OCI-LY1 (cell line): Measurements from ENCODE around the gene CD6.

Experiments used
- H2AFZ ChIP-seq: fragments of 200-600 bp; sonication (generic), shearing (Covaris generic); 2 replicates; pipeline ENCODE4 v1.6.0; 2014; ENCODE audit warnings: antibody characterized with exemption, mild to moderate bottlenecking, low read length
- H3F3A ChIP-seq: fragments of 200-600 bp; sonication (generic), shearing (Covaris generic); 2 replicates; pipeline ENCODE4 v1.6.0; 2014; ENCODE audit warnings: mild to moderate bottlenecking, antibody characterized with exemption, low read length, moderate library complexity; ENCODE audit not compliant: insufficient read depth
- H3K27ac ChIP-seq: fragments of 200-600 bp; sonication (generic); 2 replicates; pipeline ENCODE4 v1.5.1; 2014; ENCODE audit warnings: low read length, mixed run types, mild to moderate bottlenecking, low read depth; ENCODE audit not compliant: poor library complexity, severe bottlenecking
- H3K27me3 ChIP-seq: fragments of 200-600 bp; sonication (generic); 2 replicates; pipeline ENCODE4 v1.6.0; 2014; ENCODE audit warnings: antibody characterized with exemption, mild to moderate bottlenecking, low read length, moderate library complexity; ENCODE audit not compliant: insufficient read depth
- H3K36me3 ChIP-seq: fragments of 200-600 bp; sonication (generic); 2 replicates; pipeline ENCODE4 v1.6.1; 2014; ENCODE audit warnings: mild to moderate bottlenecking, antibody characterized with exemption, low read length, moderate library complexity, mixed read lengths; ENCODE audit not compliant: insufficient read depth
- H3K4me1 ChIP-seq: fragments of 200-600 bp; sonication (generic); 2 replicates; pipeline ENCODE4 v1.5.1; 2014; ENCODE audit warnings: mild to moderate bottlenecking, low read length, moderate library complexity; ENCODE audit not compliant: insufficient read depth, severe bottlenecking
- H3K4me2 ChIP-seq: fragments of 200-600 bp; sonication (generic), shearing (Covaris generic); 2 replicates; pipeline ENCODE4 v1.6.1; 2014; ENCODE audit warnings: low read length
- H3K4me3 ChIP-seq: fragments of 200-600 bp; sonication (generic); 2 replicates; pipeline ENCODE4 v1.5.1; 2014; ENCODE audit warnings: low read length, low read depth, mild to moderate bottlenecking, mixed read lengths; ENCODE audit not compliant: poor library complexity, severe bottlenecking
- H3K79me2 ChIP-seq: fragments of 200-600 bp; shearing (Covaris generic); 2 replicates; pipeline ENCODE4 v1.6.1; 2016; ENCODE audit warnings: mixed run types, low read length, mixed read lengths; ENCODE audit not compliant: insufficient read depth
- H3K9ac ChIP-seq: fragments of 200-600 bp; sonication (generic), shearing (Covaris generic); 2 replicates; pipeline ENCODE4 v1.6.1; 2014; ENCODE audit warnings: mild to moderate bottlenecking, low read length, mixed read lengths
- H3K9me2 ChIP-seq: fragments of 200-600 bp; sonication (generic), shearing (Covaris generic); 2 replicates; pipeline ENCODE4 v1.6.1; 2014; ENCODE audit warnings: low read depth, mild to moderate bottlenecking, low read length, mixed read lengths
- H3K9me3 ChIP-seq: fragments of 200-600 bp; shearing (Covaris generic); 2 replicates; pipeline ENCODE4 v1.6.1; 2014; ENCODE audit warnings: low read length, mixed read lengths
- H4K20me1 ChIP-seq: fragments of 200-600 bp; sonication (generic), shearing (Covaris generic); 2 replicates; pipeline ENCODE4 v1.6.0; 2016; ENCODE audit warnings: mild to moderate bottlenecking, low read length; ENCODE audit not compliant: insufficient read depth
- CTCF ChIP-seq: fragments of 200-600 bp; sonication (generic), shearing (Covaris generic); IDR thresholded peaks from 2 replicates; pipeline ENCODE4 v1.5.1; 2017; ENCODE audit warnings: mild to moderate bottlenecking, antibody characterized with exemption, low read length, moderate library complexity, mixed read lengths
- EZH2 ChIP-seq: fragments of 200-600 bp; sonication (generic), shearing (Covaris generic); IDR thresholded peaks from 2 replicates; pipeline ENCODE4 v1.8.0; 2017; ENCODE audit warnings: borderline replicate concordance, mixed run types, mild to moderate bottlenecking, antibody characterized with exemption, low read length, moderate library complexity, mixed read lengths

The CD6 gene

GRCh38 chr11:61033417-61033816 lies 61.9 kb downstream of the CD6 start:
- no peaks in the 10 kb centered on the region for H4K20me1 ChIP-seq
- no peaks in the 10 kb centered on the region for H3K27me3 ChIP-seq
- H3K4me3 ChIP-seq = no peak overlapping the region
- no peak overlapping the region for H2AFZ ChIP-seq
- no peaks in the 10 kb centered on the region for H3K9me2 ChIP-seq
- H3F3A ChIP-seq = no peaks in the 10 kb centered on the region
- peaks cover 25% of the 10 kb centered on the region for H3K4me1 ChIP-seq
- H3K27ac ChIP-seq = no peak overlapping the region
- H3K4me2 ChIP-seq = no peak overlapping the region
- no peak overlapping the region for H3K9ac ChIP-seq
- no peaks in the 10 kb centered on the region for H3K79me2 ChIP-seq
- H3K9me3 ChIP-seq = no peaks in the 10 kb centered on the region
- H3K36me3 ChIP-seq = no peaks in the 10 kb centered on the region
- TF ChIP-seq CTCF (no peak), EZH2 (no peak)

- Histone ChIP-seq H3K27me3 (no peaks in the 10 kb centered on the region), H3K9me2 (no peaks in the 10 kb centered on the region), H3K9me3 (no peaks in the 10 kb centered on the region), H3K4me1 (peaks cover 18% of the 10 kb centered on the region), H3K79me2 (no peaks in the 10 kb centered on the region), H2AFZ (no peak overlapping the region), H4K20me1 (no peaks in the 10 kb centered on the region), H3K9ac (no peak overlapping the region), H3F3A (no peaks in the 10 kb centered on the region), H3K27ac (no peak overlapping the region), H3K4me2 (no peak overlapping the region), H3K36me3 (no peaks in the 10 kb centered on the region), H3K4me3 (no peak overlapping the region)
- TF ChIP-seq CTCF = no peak
Observed at GRCh38 chr11:61034111-61034510, 62.6 kb downstream of the CD6 start.

GRCh38 chr11:61034704-61035525 lies 63.4 kb downstream of the CD6 start:
- Histone ChIP-seq H3K79me2 (no peaks in the 10 kb centered on the region), H3K36me3 (no peaks in the 10 kb centered on the region), H3K9me2 (no peaks in the 10 kb centered on the region), H2AFZ (no peak overlapping the region), H3K4me3 (no peak overlapping the region), H3F3A (no peaks in the 10 kb centered on the region), H3K9ac (no peak overlapping the region), H3K9me3 (no peaks in the 10 kb centered on the region), H3K27me3 (no peaks in the 10 kb centered on the region), H4K20me1 (no peaks in the 10 kb centered on the region), H3K4me1 (peaks cover 15% of the 10 kb centered on the region), H3K4me2 (no peak overlapping the region), H3K27ac (no peak overlapping the region)
- TF ChIP-seq EZH2 (no peak), CTCF (no peak)
